Left forelimb (tissue), 1 donor: Measurements from ENCODE around the gene SLC15A5.

ENCODE experiments used
- DNase-seq: peaks from one replicate; pipeline ENCODE4 v3.0.0-alpha.2; 2018; ENCODE audit warnings: low spot score

SLC15A5 gene

GRCh38 chr12:16260206-16260605, 17.3 kb downstream of the SLC15A5 start:
- DNase-seq: no peak

- DNase-seq: no peak
Observed at GRCh38 chr12:16258963-16259362, 18.5 kb downstream of the SLC15A5 start.

GRCh38 chr12:16246264-16246663, 31.2 kb downstream of the SLC15A5 start:
- DNase-seq: no peak

- no peak for DNase-seq
Observed at GRCh38 chr12:16245209-16245608, 32.3 kb downstream of the SLC15A5 start.

- DNase-seq: no peak
Observed at GRCh38 chr12:16243487-16244412, 33.7 kb downstream of the SLC15A5 start.

GRCh38 chr12:16241346-16241745, 36.1 kb downstream of the SLC15A5 start:
- DNase-seq: no peak

- DNase-seq: no peak
Observed at GRCh38 chr12:16238661-16239060, 38.8 kb downstream of the SLC15A5 start.

- no peak for DNase-seq
Observed at GRCh38 chr12:16229676-16230075, 47.8 kb downstream of the SLC15A5 start.

GRCh38 chr12:16228067-16228466, 49.4 kb downstream of the SLC15A5 start:
- no peak for DNase-seq

GRCh38 chr12:16225692-16226091, 51.8 kb downstream of the SLC15A5 start:
- no peak for DNase-seq

- no peak for DNase-seq
Observed at GRCh38 chr12:16224196-16224595, 53.3 kb downstream of the SLC15A5 start.

- no peak for DNase-seq
Observed at GRCh38 chr12:16221776-16222175, 55.7 kb downstream of the SLC15A5 start.

GRCh38 chr12:16220120-16220519, 57.4 kb downstream of the SLC15A5 start:
- DNase-seq: no peak

- no peak for DNase-seq
Observed at GRCh38 chr12:16218934-16219751, 58.3 kb downstream of the SLC15A5 start.

- DNase-seq: no peak
Observed at GRCh38 chr12:16218234-16218633, 59.3 kb downstream of the SLC15A5 start.

GRCh38 chr12:16211731-16212130, 65.8 kb downstream of the SLC15A5 start:
- no peak for DNase-seq

GRCh38 chr12:16198884-16199283, 78.6 kb downstream of the SLC15A5 start:
- DNase-seq: no peak

- no peak for DNase-seq
Observed at GRCh38 chr12:16197600-16197999, 79.9 kb downstream of the SLC15A5 start.

- DNase-seq: no peak
Observed at GRCh38 chr12:16189849-16190248, 87.6 kb downstream of the SLC15A5 start.

GRCh38 chr12:16187660-16188059, 89.8 kb downstream of the SLC15A5 start:
- DNase-seq: no peak

GRCh38 chr12:16184681-16185080, 92.8 kb downstream of the SLC15A5 start:
- DNase-seq: no peak

- no peak for DNase-seq
Observed at GRCh38 chr12:16183541-16183940, 93.9 kb downstream of the SLC15A5 start.

GRCh38 chr12:16175840-16176239, 101.6 kb downstream of the SLC15A5 start:
- DNase-seq: no peak
